IMR-90 (cell line): Measurements from ENCODE around the gene COX10.

Source experiments
- CHD1 ChIP-seq: IDR thresholded peaks from 2 replicates; pipeline ENCODE4 v1.6.1; 2012; ENCODE audit warnings: low read depth, low read length, improper control_type of control experiment
- ELK1 ChIP-seq: fragments of 150-350 bp; IDR thresholded peaks from 2 replicates; pipeline ENCODE4 v1.6.1; 2016; ENCODE audit warnings: low read depth, mild to moderate bottlenecking, low read length, moderate library complexity, borderline replicate concordance
- POLR2A ChIP-seq: IDR thresholded peaks from 2 replicates; pipeline ENCODE4 v1.6.1; 2012; ENCODE audit warnings: mild to moderate bottlenecking, low read depth, low read length
- RFX5 ChIP-seq: IDR thresholded peaks from 2 replicates; pipeline ENCODE4 v1.8.0; 2012; ENCODE audit warnings: low read depth, mild to moderate bottlenecking, low read length, moderate library complexity
- USF2 ChIP-seq: fragments of 150-350 bp; IDR thresholded peaks from 2 replicates; pipeline ENCODE4 v1.6.1; 2017; ENCODE audit warnings: mild to moderate bottlenecking, antibody characterized with exemption, low read length, low read depth
- TF ChIP-seq, protein P1 (sequence below): conservative IDR thresholded peaks from 2 replicates; pipeline ENCODE4 v1.5.1; 2012; ENCODE audit warnings: mild to moderate bottlenecking, low read depth, low read length, improper control_type of control experiment

- TF ChIP-seq, protein P1, sequence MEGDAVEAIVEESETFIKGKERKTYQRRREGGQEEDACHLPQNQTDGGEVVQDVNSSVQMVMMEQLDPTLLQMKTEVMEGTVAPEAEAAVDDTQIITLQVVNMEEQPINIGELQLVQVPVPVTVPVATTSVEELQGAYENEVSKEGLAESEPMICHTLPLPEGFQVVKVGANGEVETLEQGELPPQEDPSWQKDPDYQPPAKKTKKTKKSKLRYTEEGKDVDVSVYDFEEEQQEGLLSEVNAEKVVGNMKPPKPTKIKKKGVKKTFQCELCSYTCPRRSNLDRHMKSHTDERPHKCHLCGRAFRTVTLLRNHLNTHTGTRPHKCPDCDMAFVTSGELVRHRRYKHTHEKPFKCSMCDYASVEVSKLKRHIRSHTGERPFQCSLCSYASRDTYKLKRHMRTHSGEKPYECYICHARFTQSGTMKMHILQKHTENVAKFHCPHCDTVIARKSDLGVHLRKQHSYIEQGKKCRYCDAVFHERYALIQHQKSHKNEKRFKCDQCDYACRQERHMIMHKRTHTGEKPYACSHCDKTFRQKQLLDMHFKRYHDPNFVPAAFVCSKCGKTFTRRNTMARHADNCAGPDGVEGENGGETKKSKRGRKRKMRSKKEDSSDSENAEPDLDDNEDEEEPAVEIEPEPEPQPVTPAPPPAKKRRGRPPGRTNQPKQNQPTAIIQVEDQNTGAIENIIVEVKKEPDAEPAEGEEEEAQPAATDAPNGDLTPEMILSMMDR = no peak
- TF ChIP-seq POLR2A (no peak), CHD1 (no peak), RFX5 (no peak), USF2 (no peak), ELK1 (no peak)
Measured at GRCh38 chr17:14158707-14159106, 89.4 kb downstream of the COX10 start.
